SK-N-SH treated with all-trans-retinoic acid at 6 μM for 48 hours (cell line): ENCODE data around the gene CSF2.

Experiments
- ATAC-seq: fragments of 200-7000 bp; cut with Tn5 transposase; 3 replicates; pipeline ENCODE4 v1.9.1; 2020; ENCODE audit warnings: mild to moderate bottlenecking, moderate library complexity
- BACH2 ChIP-seq: fragments of 250-450 bp; sonication (Bioruptor Pico); IDR thresholded peaks from 2 replicates; pipeline ENCODE4 v1.9.0; 2021; ENCODE audit warnings: mild to moderate bottlenecking, borderline replicate concordance
- ESRRG ChIP-seq: fragments of 250-450 bp; sonication (Bioruptor Pico); IDR thresholded peaks from 2 replicates; pipeline ENCODE4 v1.6.1; 2021; ENCODE audit warnings: mild to moderate bottlenecking
- GLIS3 ChIP-seq: fragments of 250-450 bp; sonication (Bioruptor Pico); IDR thresholded peaks from 2 replicates; pipeline ENCODE4 v1.5.0; 2020; ENCODE audit warnings: mild to moderate bottlenecking, moderate library complexity
- ISL1 ChIP-seq: fragments of 250-450 bp; sonication (Bioruptor Pico); IDR thresholded peaks from 2 replicates; pipeline ENCODE4 v2.1.2; 2022; ENCODE audit warnings: mild to moderate bottlenecking, moderate library complexity
- OSR1 ChIP-seq: fragments of 250-450 bp; sonication (Bioruptor Pico); IDR thresholded peaks from 2 replicates; pipeline ENCODE4 v1.8.0; 2022; ENCODE audit warnings: moderate library complexity, mild to moderate bottlenecking, inconsistent platforms
- SNAI2 ChIP-seq: fragments of 250-450 bp; sonication (Bioruptor Pico); IDR thresholded peaks from 2 replicates; pipeline ENCODE4 v1.5.0; 2020; ENCODE audit warnings: mild to moderate bottlenecking, moderate library complexity
- TCF4 ChIP-seq: fragments of 250-450 bp; sonication (Bioruptor Pico); IDR thresholded peaks from 2 replicates; pipeline ENCODE4 v1.8.0; 2021; ENCODE audit warnings: mild to moderate bottlenecking, moderate library complexity, borderline replicate concordance
- TOX ChIP-seq: fragments of 250-450 bp; sonication (Bioruptor Pico); IDR thresholded peaks from 2 replicates; pipeline ENCODE4 v1.8.0; 2021; ENCODE audit warnings: mild to moderate bottlenecking, moderate library complexity, borderline replicate concordance
- ZC3H10 ChIP-seq: fragments of 250-450 bp; sonication (Bioruptor Pico); IDR thresholded peaks from 2 replicates; pipeline ENCODE4 v1.5.1; 2021; ENCODE audit warnings: mild to moderate bottlenecking, moderate library complexity
- ZFP3 ChIP-seq: fragments of 250-450 bp; sonication (Bioruptor Pico); IDR thresholded peaks from 2 replicates; pipeline ENCODE4 v1.5.0; 2020; ENCODE audit warnings: mild to moderate bottlenecking, moderate library complexity
- ZFP30 ChIP-seq: fragments of 450-650 bp; formaldehyde crosslinking; IDR thresholded peaks from 2 replicates; pipeline ENCODE4 v1.5.0; 2022; ENCODE audit warnings: mild to moderate bottlenecking, moderate library complexity
- ZNF70 ChIP-seq: fragments of 450-650 bp; formaldehyde crosslinking; IDR thresholded peaks from 2 replicates; pipeline ENCODE4 v1.5.0; 2020; ENCODE audit warnings: mild to moderate bottlenecking, moderate library complexity
- ZNF8 ChIP-seq: fragments of 450-650 bp; formaldehyde crosslinking; IDR thresholded peaks from 2 replicates; pipeline ENCODE4 v1.5.0; 2020; ENCODE audit warnings: mild to moderate bottlenecking, moderate library complexity
- TF ChIP-seq, protein P1 (sequence below): fragments of 250-450 bp; sonication (Bioruptor Pico); IDR thresholded peaks from 2 replicates; pipeline ENCODE4 v1.5.1; 2021; ENCODE audit warnings: mild to moderate bottlenecking, moderate library complexity
- TF ChIP-seq, protein P2 (sequence below): fragments of 250-450 bp; sonication (Bioruptor Pico); IDR thresholded peaks from 2 replicates; pipeline ENCODE4 v1.5.0; 2020; ENCODE audit warnings: mild to moderate bottlenecking, moderate library complexity
- TF ChIP-seq, protein P3 (sequence below): fragments of 250-450 bp; sonication (Bioruptor Pico); IDR thresholded peaks from 2 replicates; pipeline ENCODE4 v1.8.0; 2021; ENCODE audit warnings: low read depth, mild to moderate bottlenecking, moderate library complexity, borderline replicate concordance

Gene CSF2

DNA sequence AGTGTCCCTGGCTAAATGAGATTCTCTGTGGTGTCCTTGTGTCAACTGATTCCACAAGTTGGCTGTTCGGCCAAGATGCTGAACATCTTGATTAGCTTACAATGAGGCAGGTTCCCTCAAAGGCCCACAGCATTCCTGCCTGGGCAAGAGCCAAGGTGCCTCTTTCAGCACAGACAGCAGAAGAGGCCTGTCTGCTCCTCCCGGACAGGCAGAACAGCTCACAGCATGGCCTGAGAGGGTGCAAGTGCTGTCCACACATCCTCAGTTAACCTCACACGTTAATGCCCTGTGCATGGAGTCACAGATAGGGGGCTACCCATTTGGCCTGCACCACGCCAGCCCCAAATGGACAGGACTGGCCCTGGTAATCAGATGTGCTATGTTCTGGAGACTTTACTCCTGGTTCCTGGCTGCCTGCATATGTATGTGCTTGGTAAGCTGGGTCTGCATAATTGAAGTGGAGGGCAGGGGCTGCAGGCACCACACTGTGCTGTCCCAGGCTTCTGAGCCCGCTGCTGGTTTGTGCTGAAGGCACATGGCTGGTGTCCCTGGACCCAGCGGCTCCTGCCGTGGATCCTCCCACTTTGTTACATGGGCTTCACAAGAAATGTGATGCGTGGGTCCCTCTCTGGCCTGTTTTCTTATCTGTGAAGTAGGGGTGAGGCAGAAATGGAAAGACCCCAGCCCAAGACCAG lies 8.9 kb downstream of the CSF2 start:
- TF ChIP-seq, protein P1, sequence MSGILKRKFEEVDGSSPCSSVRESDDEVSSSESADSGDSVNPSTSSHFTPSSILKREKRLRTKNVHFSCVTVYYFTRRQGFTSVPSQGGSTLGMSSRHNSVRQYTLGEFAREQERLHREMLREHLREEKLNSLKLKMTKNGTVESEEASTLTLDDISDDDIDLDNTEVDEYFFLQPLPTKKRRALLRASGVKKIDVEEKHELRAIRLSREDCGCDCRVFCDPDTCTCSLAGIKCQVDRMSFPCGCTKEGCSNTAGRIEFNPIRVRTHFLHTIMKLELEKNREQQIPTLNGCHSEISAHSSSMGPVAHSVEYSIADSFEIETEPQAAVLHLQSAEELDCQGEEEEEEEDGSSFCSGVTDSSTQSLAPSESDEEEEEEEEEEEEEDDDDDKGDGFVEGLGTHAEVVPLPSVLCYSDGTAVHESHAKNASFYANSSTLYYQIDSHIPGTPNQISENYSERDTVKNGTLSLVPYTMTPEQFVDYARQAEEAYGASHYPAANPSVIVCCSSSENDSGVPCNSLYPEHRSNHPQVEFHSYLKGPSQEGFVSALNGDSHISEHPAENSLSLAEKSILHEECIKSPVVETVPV = no peak
- TF ChIP-seq OSR1 (CRISPR knock-in tag) (no peak), SNAI2 (CRISPR knock-in tag) (no peak), ZNF8 (no peak), ZFP3 (CRISPR knock-in tag) (no peak)
- TF ChIP-seq, all 23 proteins: peak for 0
- ATAC-seq = no peak

DNA sequence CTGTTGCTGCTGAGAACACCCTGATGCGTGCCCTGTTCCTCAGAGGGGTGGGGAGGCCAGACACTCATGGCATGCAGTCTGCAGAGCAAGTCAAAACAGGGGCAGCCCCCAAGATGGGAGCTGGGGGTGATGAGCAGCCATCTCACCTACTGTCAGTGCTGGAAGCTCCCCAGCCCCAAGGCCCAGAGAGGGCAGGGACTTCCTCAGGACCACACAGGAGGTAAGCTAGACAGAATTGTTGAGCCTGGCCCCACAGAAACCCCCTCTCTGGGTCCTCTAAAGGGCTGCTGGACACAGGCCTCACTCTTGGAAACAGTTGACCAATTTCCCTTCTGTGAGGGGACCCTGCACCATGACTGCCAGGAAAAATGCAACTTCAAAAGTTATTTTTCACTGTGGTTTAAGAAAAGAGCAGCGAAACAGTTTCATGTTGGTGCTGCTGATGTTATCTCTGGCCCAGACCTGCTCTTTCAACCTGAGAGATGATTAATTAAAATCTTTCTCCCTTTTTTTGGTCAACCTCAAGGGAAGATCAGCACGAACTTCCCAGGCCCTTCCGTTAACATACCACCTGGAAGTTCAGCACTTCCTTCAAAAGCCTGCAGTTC lies 9.6 kb downstream of the CSF2 start:
- no peak for TF ChIP-seq ZC3H10 (CRISPR knock-in tag)
- no peak for TF ChIP-seq TCF4 (CRISPR knock-in tag)
- no peak for TF ChIP-seq OSR1 (CRISPR knock-in tag)
- no peak for TF ChIP-seq ZNF8
- no peak for TF ChIP-seq TOX
- TF ChIP-seq SNAI2 (CRISPR knock-in tag) = no peak
- TF ChIP-seq, protein P1 = no peak
- ATAC-seq = no peak

DNA sequence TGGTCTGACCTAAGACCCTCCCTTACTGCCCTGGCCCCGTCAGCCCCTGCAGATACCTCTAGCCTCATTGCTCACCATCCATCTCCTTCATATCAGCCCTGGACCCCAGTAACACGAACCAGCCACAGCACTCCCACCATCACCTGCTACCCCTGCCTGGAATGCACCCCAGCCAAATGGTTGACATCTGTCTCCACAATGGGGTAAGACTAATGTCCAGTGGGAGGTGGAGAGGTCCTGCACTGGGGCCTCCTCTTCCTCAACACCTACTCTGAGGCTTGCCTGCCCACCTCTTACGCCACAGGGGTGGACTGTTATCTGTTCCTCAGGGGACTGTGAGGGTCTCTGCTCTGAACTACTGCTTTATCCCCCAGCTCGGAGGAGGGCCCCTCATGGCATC lies 12.1 kb downstream of the CSF2 start:
- TF ChIP-seq, protein P2, sequence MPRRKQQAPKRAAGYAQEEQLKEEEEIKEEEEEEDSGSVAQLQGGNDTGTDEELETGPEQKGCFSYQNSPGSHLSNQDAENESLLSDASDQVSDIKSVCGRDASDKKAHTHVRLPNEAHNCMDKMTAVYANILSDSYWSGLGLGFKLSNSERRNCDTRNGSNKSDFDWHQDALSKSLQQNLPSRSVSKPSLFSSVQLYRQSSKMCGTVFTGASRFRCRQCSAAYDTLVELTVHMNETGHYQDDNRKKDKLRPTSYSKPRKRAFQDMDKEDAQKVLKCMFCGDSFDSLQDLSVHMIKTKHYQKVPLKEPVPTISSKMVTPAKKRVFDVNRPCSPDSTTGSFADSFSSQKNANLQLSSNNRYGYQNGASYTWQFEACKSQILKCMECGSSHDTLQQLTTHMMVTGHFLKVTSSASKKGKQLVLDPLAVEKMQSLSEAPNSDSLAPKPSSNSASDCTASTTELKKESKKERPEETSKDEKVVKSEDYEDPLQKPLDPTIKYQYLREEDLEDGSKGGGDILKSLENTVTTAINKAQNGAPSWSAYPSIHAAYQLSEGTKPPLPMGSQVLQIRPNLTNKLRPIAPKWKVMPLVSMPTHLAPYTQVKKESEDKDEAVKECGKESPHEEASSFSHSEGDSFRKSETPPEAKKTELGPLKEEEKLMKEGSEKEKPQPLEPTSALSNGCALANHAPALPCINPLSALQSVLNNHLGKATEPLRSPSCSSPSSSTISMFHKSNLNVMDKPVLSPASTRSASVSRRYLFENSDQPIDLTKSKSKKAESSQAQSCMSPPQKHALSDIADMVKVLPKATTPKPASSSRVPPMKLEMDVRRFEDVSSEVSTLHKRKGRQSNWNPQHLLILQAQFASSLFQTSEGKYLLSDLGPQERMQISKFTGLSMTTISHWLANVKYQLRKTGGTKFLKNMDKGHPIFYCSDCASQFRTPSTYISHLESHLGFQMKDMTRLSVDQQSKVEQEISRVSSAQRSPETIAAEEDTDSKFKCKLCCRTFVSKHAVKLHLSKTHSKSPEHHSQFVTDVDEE (CRISPR knock-in tag) = no peak
- TF ChIP-seq ZFP30 (CRISPR knock-in tag) (no peak), TOX (no peak), BACH2 (no peak), ZNF8 (no peak), TCF4 (CRISPR knock-in tag) (no peak), GLIS3 (CRISPR knock-in tag) (no peak), ZNF70 (CRISPR knock-in tag) (no peak), ISL1 (CRISPR knock-in tag) (no peak), ESRRG (no peak), ZC3H10 (CRISPR knock-in tag) (no peak)
- TF ChIP-seq, protein P3, sequence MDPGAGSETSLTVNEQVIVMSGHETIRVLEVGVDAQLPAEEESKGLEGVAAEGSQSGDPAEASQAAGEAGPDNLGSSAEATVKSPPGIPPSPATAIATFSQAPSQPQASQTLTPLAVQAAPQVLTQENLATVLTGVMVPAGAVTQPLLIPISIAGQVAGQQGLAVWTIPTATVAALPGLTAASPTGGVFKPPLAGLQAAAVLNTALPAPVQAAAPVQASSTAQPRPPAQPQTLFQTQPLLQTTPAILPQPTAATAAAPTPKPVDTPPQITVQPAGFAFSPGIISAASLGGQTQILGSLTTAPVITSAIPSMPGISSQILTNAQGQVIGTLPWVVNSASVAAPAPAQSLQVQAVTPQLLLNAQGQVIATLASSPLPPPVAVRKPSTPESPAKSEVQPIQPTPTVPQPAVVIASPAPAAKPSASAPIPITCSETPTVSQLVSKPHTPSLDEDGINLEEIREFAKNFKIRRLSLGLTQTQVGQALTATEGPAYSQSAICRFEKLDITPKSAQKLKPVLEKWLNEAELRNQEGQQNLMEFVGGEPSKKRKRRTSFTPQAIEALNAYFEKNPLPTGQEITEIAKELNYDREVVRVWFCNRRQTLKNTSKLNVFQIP (CRISPR knock-in tag) = no peak
- ATAC-seq = no peak

DNA sequence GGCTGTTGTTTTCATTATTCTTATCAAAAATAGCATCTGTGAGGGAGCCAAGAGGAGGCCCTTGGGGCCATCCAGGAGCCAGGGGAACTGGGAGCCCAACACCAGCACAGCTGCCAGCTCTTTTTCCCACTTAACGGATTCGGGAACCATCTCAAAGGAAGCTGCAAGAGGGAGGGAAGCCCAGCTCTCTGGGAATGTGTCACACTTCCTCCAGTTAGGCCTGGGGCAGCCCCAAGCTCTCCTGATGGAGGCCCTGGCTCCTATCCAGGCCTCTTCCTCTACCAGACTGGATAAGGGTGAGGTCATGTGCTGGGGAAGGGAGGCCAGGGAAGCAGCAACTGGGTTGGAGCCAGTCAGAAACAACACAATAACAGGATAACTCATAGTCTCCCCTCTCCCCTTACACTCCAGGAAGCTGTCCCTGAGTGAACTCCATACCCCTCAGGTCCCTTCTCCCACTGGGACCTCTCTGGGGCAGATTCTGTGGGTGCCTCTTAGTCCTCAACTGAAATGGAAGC lies 12.7 kb downstream of the CSF2 start:
- peak; percentile 91 for ATAC-seq
- TF ChIP-seq, protein P1 = no peak
- TF ChIP-seq, protein P3 (CRISPR knock-in tag) = no peak
- TF ChIP-seq ZFP3 (CRISPR knock-in tag) (no peak), ISL1 (CRISPR knock-in tag) (peak; percentile 19; the same call in 1 of the 2 replicates)
